ENCODE data around the gene TCF4. TPM values are rescaled to one million over a fixed set of nuclear protein-coding genes. Genes with fewer than 3 reads are reported as not detected.

Gene TCF4
- polyA plus RNA-seq, 1 donor (not counting 4 experiments of a cell fraction or from before 2014, with no cell fraction given): 9.7 TPM

- TF ChIP-seq CTCF (optimal IDR thresholded peaks at IDR 0.05 in 1 of 3, IDR thresholded peaks at IDR 0.05 in 1 of 3, conservative IDR thresholded peaks at IDR 0.05 in 1 of 3; ENCODE audit: extremely low read depth in 1 of 3, insufficient read depth in 2 of 3, low read length in 3 of 3) (no peak), EZH2 (IDR thresholded peaks at IDR 0.05; ENCODE audit: low read length) (no peak)
- H3K4me2 ChIP-seq (ENCODE audit: control insufficient read depth, extremely low read depth, insufficient read depth, low read depth, low read length): no peak overlapping the region
- H3K27me3 ChIP-seq (ENCODE audit: control insufficient read depth, extremely low read depth, insufficient read depth, low read length): no peaks in the 10 kb centered on the region
- no peaks in the 10 kb centered on the region for H4K20me1 ChIP-seq (ENCODE audit: control insufficient read depth, extremely low read depth, insufficient read depth, low read length)
- dilution Hi-C loops (cut with MboI; ENCODE audit: extremely low pct_ligation_motif_present, low sequenced_read_pairs): no loop called here
- H3K36me3 ChIP-seq (ENCODE audit: control insufficient read depth in 2 of 2, extremely low read depth in 1 of 2, insufficient read depth in 2 of 2, low read length in 2 of 2): no peaks in the 10 kb centered on the region
- H3K9me1 ChIP-seq (ENCODE audit: control insufficient read depth, extremely low read depth, insufficient read depth, low read length): no peaks in the 10 kb centered on the region
- no peak overlapping the region for H3K9ac ChIP-seq (ENCODE audit: control insufficient read depth, extremely low read depth, insufficient read depth, low read length)
- FAIRE-seq: no peak
- H3K27ac ChIP-seq (ENCODE audit: control insufficient read depth, insufficient read depth, low read length): no peak overlapping the region
- H3K79me2 ChIP-seq (ENCODE audit: control insufficient read depth, insufficient read depth, low read length): no peaks in the 10 kb centered on the region
- H3K4me1 ChIP-seq (ENCODE audit: control insufficient read depth, extremely low read depth, insufficient read depth, low read length): no peaks in the 10 kb centered on the region
- H3K4me3 ChIP-seq (ENCODE audit: control insufficient read depth in 2 of 3, extremely low read depth in 1 of 3, insufficient read depth in 2 of 3, low read depth in 1 of 3, low read length in 3 of 3): no peak overlapping the region
- no peak for DNase-seq (ENCODE audit: low read depth, low spot score)
- H2AFZ ChIP-seq (ENCODE audit: control insufficient read depth, low read length): no peak overlapping the region
- H3K9me3 ChIP-seq (ENCODE audit: control insufficient read depth, low read depth, low read length): no peaks in the 10 kb centered on the region
Measured at GRCh38 chr18:55202232-55202917, 385.6 kb downstream of the TCF4 start.

- Histone ChIP-seq H3K79me2 (ENCODE audit: control insufficient read depth, insufficient read depth, low read length) (no peaks in the 10 kb centered on the region), H3K9me3 (ENCODE audit: control insufficient read depth, low read depth, low read length) (no peaks in the 10 kb centered on the region)
- dilution Hi-C loops (cut with MboI; ENCODE audit: extremely low pct_ligation_motif_present, low sequenced_read_pairs): no loop called here
Measured at GRCh38 chr18:55199291-55199963, 388.6 kb downstream of the TCF4 start.

More at GRCh38 chr18:55199291-55199963, 388.6 kb downstream of the TCF4 start:
- no peak overlapping the region for H3K4me3 ChIP-seq (ENCODE audit: control insufficient read depth in 2 of 3, extremely low read depth in 1 of 3, insufficient read depth in 2 of 3, low read depth in 1 of 3, low read length in 3 of 3)
- H3K27me3 ChIP-seq (ENCODE audit: control insufficient read depth, extremely low read depth, insufficient read depth, low read length): no peaks in the 10 kb centered on the region
- H2AFZ ChIP-seq (ENCODE audit: control insufficient read depth, low read length): no peak overlapping the region
- no peak overlapping the region for H3K4me2 ChIP-seq (ENCODE audit: control insufficient read depth, extremely low read depth, insufficient read depth, low read depth, low read length)
- H3K9ac ChIP-seq (ENCODE audit: control insufficient read depth, extremely low read depth, insufficient read depth, low read length): no peak overlapping the region
- FAIRE-seq (no peak), DNase-seq (ENCODE audit: low read depth, low spot score) (no peak)
- no peaks in the 10 kb centered on the region for H3K9me1 ChIP-seq (ENCODE audit: control insufficient read depth, extremely low read depth, insufficient read depth, low read length)
- H4K20me1 ChIP-seq (ENCODE audit: control insufficient read depth, extremely low read depth, insufficient read depth, low read length): no peaks in the 10 kb centered on the region
- TF ChIP-seq CTCF (optimal IDR thresholded peaks at IDR 0.05 in 1 of 3, IDR thresholded peaks at IDR 0.05 in 1 of 3, conservative IDR thresholded peaks at IDR 0.05 in 1 of 3; ENCODE audit: extremely low read depth in 1 of 3, insufficient read depth in 2 of 3, low read length in 3 of 3) (no peak), EZH2 (IDR thresholded peaks at IDR 0.05; ENCODE audit: low read length) (no peak)
- no peaks in the 10 kb centered on the region for H3K4me1 ChIP-seq (ENCODE audit: control insufficient read depth, extremely low read depth, insufficient read depth, low read length)
- H3K27ac ChIP-seq (ENCODE audit: control insufficient read depth, insufficient read depth, low read length): no peak overlapping the region
- no peaks in the 10 kb centered on the region for H3K36me3 ChIP-seq (ENCODE audit: control insufficient read depth in 2 of 2, extremely low read depth in 1 of 2, insufficient read depth in 2 of 2, low read length in 2 of 2)

All from keratinocyte (primary cell).